Suppressor macrophage treated with lipopolysaccharide for 1 hour (primary cell): ENCODE results near the gene TOMM20.
A peak's percentile ranks its signal among the peaks of the same experiment; 100 is the strongest.
"Not testable (repeated sequence)": the region's sequence is repeated elsewhere in the genome, so short reads cannot be mapped to it uniquely, and the experiment has no call there.

Experiments
- DNase-seq, 3 donors: peaks; one replicate each; pipeline ENCODE4 v3.0.0-alpha.2; 2020 to 2022

TOMM20 gene

GRCh38 chr1:235077571-235078479, 50.8 kb downstream of the TOMM20 start:
- peak; percentile 88 to 96 (median 90) for DNase-seq

- no peak for DNase-seq
These were observed 51.5 kb downstream of the TOMM20 start for GRCh38 chr1:235077163-235077540.

GRCh38 chr1:235076504-235077162, 52.0 kb downstream of the TOMM20 start:
- DNase-seq: no peak

- peak; percentile 63 to 90 (median 83) for DNase-seq
These were observed 52.8 kb downstream of the TOMM20 start for GRCh38 chr1:235075777-235076308.

- peak; percentile 94 to 99 (median 95) for DNase-seq
These were observed 53.4 kb downstream of the TOMM20 start for GRCh38 chr1:235075048-235075776.

- peak; percentile 79 to 94 (median 82) for DNase-seq
These were observed 54.1 kb downstream of the TOMM20 start for GRCh38 chr1:235074523-235075047.

- no peak for DNase-seq
These were observed 54.6 kb downstream of the TOMM20 start for GRCh38 chr1:235073968-235074522.

- DNase-seq: peak; percentile 70 to 87 (median 87)
These were observed 55.2 kb downstream of the TOMM20 start for GRCh38 chr1:235073331-235073967.

GRCh38 chr1:235072577-235072976, 56.1 kb downstream of the TOMM20 start:
- DNase-seq: not testable (repeated sequence)

- DNase-seq: no peak
These were observed 56.5 kb downstream of the TOMM20 start for GRCh38 chr1:235072096-235072495.

- no peak for DNase-seq
These were observed 57.8 kb downstream of the TOMM20 start for GRCh38 chr1:235070819-235071218.

GRCh38 chr1:235069577-235070563, 58.8 kb downstream of the TOMM20 start:
- no peak for DNase-seq

GRCh38 chr1:235069176-235069575, 59.5 kb downstream of the TOMM20 start:
- no peak for DNase-seq

- DNase-seq: peak in 1 of 3 donors; percentile 48
These were observed 60.2 kb downstream of the TOMM20 start for GRCh38 chr1:235068158-235069121.

- peak; percentile 84 to 91 (median 86) for DNase-seq
These were observed 61.1 kb downstream of the TOMM20 start for GRCh38 chr1:235067396-235068157.

- DNase-seq: peak; percentile 45 to 61 (median 57)
These were observed 65.4 kb downstream of the TOMM20 start for GRCh38 chr1:235063068-235063765.

GRCh38 chr1:235060607-235061470, 67.8 kb downstream of the TOMM20 start:
- no peak for DNase-seq
